GM23338 (cell line): Measurements from ENCODE around the gene SLC2A9.

Source experiments
- CREB1 ChIP-seq: fragments of 250-450 bp; sonication (Bioruptor Pico); IDR thresholded peaks from 2 replicates; pipeline ENCODE4 v1.5.0; 2020; ENCODE audit warnings: low read depth, mild to moderate bottlenecking, moderate library complexity
- EZH2 ChIP-seq: fragments of 200-600 bp; sonication (generic); IDR thresholded peaks from one replicate; pipeline ENCODE4 v1.8.0; 2017; ENCODE audit warnings: antibody characterized with exemption, mild to moderate bottlenecking, low read depth; ENCODE audit not compliant: unreplicated experiment
- EZH2phosphoT487 ChIP-seq: fragments of 200-600 bp; sonication (generic); IDR thresholded peaks from one replicate; pipeline ENCODE4 v1.8.1; 2018; ENCODE audit warnings: antibody characterized with exemption; ENCODE audit not compliant: unreplicated experiment
- JUNB ChIP-seq: IDR thresholded peaks from one replicate; pipeline ENCODE4 v1.6.1; 2016; ENCODE audit warnings: antibody characterized with exemption; ENCODE audit not compliant: unreplicated experiment
- NANOG ChIP-seq: IDR thresholded peaks from 2 replicates; pipeline ENCODE4 v1.6.1; 2016; ENCODE audit warnings: antibody characterized with exemption, borderline replicate concordance
- POLR2AphosphoS5 ChIP-seq: IDR thresholded peaks from 2 replicates; pipeline ENCODE4 v1.6.1; 2016; ENCODE audit warnings: antibody characterized with exemption, low read depth
- ZNF114 ChIP-seq: fragments of 250-450 bp; sonication (Bioruptor Pico); IDR thresholded peaks from 2 replicates; pipeline ENCODE4 v1.5.0; 2020; ENCODE audit warnings: mild to moderate bottlenecking, moderate library complexity
- ZNF331 ChIP-seq: fragments of 250-450 bp; sonication (Bioruptor Pico); IDR thresholded peaks from 2 replicates; pipeline ENCODE4 v1.5.0; 2020; ENCODE audit warnings: low read depth, mild to moderate bottlenecking, moderate library complexity
- TF ChIP-seq, protein P1 (sequence below), 2 experiments: fragments of 200-600 bp in 1 of 2; sonication (generic) in 1 of 2; conservative IDR thresholded peaks; 2 replicates each; pipeline versions ENCODE4 v1.5.1 to v1.6.1; 2016 to 2017; ENCODE audit warnings: antibody characterized with exemption in 2 of 2, low read depth in 2 of 2, mild to moderate bottlenecking in 2 of 2, moderate library complexity in 1 of 2
- TF ChIP-seq, protein P2 (sequence below): IDR thresholded peaks from one replicate; pipeline ENCODE4 v1.6.1; 2018; ENCODE audit warnings: antibody characterized with exemption; ENCODE audit not compliant: unreplicated experiment
- TF ChIP-seq, protein P3 (sequence below): IDR thresholded peaks from 2 replicates; pipeline ENCODE4 v1.6.1; 2016; ENCODE audit warnings: antibody characterized with exemption

DNA sequence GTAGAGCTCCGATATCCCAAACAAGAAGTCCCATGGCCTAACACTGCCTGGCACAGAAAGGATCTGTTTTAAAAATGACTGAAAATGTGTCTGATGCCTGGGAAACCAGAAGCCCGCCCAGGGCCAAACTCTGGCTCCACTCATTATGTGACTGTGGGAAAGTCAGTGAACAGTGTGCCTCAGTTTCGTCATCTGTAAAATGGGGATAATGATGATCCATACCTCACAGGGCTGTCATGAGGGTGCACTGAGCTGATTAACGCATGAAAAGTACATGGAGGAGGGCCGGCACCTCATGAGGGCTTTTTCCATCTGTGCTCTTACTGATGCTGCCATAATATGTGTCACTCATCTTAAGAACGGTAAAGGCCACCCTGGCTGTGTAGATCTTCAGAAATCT, 5.1 kb downstream of the SLC2A9 start:
- TF ChIP-seq POLR2AphosphoS5 (no peak), EZH2 (no peak), EZH2phosphoT487 (no peak), JUNB (no peak), CREB1 (CRISPR knock-in tag) (no peak), NANOG (no peak), ZNF114 (no peak), ZNF331 (no peak)
- TF ChIP-seq, protein P1, sequence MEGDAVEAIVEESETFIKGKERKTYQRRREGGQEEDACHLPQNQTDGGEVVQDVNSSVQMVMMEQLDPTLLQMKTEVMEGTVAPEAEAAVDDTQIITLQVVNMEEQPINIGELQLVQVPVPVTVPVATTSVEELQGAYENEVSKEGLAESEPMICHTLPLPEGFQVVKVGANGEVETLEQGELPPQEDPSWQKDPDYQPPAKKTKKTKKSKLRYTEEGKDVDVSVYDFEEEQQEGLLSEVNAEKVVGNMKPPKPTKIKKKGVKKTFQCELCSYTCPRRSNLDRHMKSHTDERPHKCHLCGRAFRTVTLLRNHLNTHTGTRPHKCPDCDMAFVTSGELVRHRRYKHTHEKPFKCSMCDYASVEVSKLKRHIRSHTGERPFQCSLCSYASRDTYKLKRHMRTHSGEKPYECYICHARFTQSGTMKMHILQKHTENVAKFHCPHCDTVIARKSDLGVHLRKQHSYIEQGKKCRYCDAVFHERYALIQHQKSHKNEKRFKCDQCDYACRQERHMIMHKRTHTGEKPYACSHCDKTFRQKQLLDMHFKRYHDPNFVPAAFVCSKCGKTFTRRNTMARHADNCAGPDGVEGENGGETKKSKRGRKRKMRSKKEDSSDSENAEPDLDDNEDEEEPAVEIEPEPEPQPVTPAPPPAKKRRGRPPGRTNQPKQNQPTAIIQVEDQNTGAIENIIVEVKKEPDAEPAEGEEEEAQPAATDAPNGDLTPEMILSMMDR (conservative IDR thresholded peaks at IDR 0.05; ENCODE audit: low read depth in 2 of 2): no peak
- TF ChIP-seq, protein P2, sequence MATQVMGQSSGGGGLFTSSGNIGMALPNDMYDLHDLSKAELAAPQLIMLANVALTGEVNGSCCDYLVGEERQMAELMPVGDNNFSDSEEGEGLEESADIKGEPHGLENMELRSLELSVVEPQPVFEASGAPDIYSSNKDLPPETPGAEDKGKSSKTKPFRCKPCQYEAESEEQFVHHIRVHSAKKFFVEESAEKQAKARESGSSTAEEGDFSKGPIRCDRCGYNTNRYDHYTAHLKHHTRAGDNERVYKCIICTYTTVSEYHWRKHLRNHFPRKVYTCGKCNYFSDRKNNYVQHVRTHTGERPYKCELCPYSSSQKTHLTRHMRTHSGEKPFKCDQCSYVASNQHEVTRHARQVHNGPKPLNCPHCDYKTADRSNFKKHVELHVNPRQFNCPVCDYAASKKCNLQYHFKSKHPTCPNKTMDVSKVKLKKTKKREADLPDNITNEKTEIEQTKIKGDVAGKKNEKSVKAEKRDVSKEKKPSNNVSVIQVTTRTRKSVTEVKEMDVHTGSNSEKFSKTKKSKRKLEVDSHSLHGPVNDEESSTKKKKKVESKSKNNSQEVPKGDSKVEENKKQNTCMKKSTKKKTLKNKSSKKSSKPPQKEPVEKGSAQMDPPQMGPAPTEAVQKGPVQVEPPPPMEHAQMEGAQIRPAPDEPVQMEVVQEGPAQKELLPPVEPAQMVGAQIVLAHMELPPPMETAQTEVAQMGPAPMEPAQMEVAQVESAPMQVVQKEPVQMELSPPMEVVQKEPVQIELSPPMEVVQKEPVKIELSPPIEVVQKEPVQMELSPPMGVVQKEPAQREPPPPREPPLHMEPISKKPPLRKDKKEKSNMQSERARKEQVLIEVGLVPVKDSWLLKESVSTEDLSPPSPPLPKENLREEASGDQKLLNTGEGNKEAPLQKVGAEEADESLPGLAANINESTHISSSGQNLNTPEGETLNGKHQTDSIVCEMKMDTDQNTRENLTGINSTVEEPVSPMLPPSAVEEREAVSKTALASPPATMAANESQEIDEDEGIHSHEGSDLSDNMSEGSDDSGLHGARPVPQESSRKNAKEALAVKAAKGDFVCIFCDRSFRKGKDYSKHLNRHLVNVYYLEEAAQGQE: no peak
- TF ChIP-seq, protein P3, sequence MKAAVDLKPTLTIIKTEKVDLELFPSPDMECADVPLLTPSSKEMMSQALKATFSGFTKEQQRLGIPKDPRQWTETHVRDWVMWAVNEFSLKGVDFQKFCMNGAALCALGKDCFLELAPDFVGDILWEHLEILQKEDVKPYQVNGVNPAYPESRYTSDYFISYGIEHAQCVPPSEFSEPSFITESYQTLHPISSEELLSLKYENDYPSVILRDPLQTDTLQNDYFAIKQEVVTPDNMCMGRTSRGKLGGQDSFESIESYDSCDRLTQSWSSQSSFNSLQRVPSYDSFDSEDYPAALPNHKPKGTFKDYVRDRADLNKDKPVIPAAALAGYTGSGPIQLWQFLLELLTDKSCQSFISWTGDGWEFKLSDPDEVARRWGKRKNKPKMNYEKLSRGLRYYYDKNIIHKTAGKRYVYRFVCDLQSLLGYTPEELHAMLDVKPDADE: no peak
